Ascending aorta (tissue), 2 donors: Measurements from ENCODE around the gene RFPL4A. TPM values are rescaled to one million over a fixed set of nuclear protein-coding genes. Genes with fewer than 3 reads are reported as not detected.
"Not testable (repeated sequence)": the region's sequence is repeated elsewhere in the genome, so short reads cannot be mapped to it uniquely, and the experiment has no call there.

Experiments used
- DNase-seq, 2 donors: peaks; one replicate each; pipeline ENCODE4 v3.0.0-alpha.2; 2019; ENCODE audit warnings: low spot score in 2 of 2
- H3K27ac ChIP-seq, 2 donors: fragments of 200-600 bp; sonication (generic); one replicate each; pipeline ENCODE4 v1.5.1; 2016 to 2017; ENCODE audit warnings: mild to moderate bottlenecking in 1 of 2
- H3K27me3 ChIP-seq: fragments of 200-600 bp; sonication (generic); one replicate; pipeline ENCODE4 v1.5.1; 2017
- H3K36me3 ChIP-seq, 2 donors: fragments of 200-600 bp; sonication (generic); one replicate each; pipeline ENCODE4 v1.5.1; 2016
- H3K4me1 ChIP-seq, 2 donors: fragments of 200-600 bp; sonication (generic); one replicate each; pipeline ENCODE4 v1.5.1; 2016 to 2017; ENCODE audit warnings: mild to moderate bottlenecking in 1 of 2
- H3K4me3 ChIP-seq, 2 donors: fragments of 200-600 bp; sonication (generic); one replicate each; pipeline ENCODE4 v1.5.1; 2016 to 2017; ENCODE audit warnings: mild to moderate bottlenecking in 1 of 2
- H3K9me3 ChIP-seq, 2 donors: fragments of 200-600 bp; sonication (generic); one replicate each; pipeline ENCODE4 v1.5.1; 2016
- intact Hi-C: fragments of 100-400 bp; cut with DNase I; formaldehyde crosslinking; loops from one replicate; pipeline ENCODE4 v1.15.1; 2023
- total RNA-seq: library from RNA; depleted of rRNA; stranded (reverse); fragments of >200 nt; gene quantifications from one replicate; pipeline ENCODE4 v1.1.0, GENCODE V29; 2016
- TF ChIP-seq, protein P1 (sequence below), 3 experiments: fragments of 200-600 bp in 2 of 3; fragments of 450-650 bp in 1 of 3; sonication (generic) in 2 of 3; IDR thresholded peaks; one replicate each; pipeline ENCODE4 v1.5.1; 2016 to 2019; ENCODE audit warnings: antibody characterized with exemption in 3 of 3, mild to moderate bottlenecking in 1 of 3, moderate library complexity in 1 of 3

The RFPL4A gene
- total RNA-seq, result not detected

- H3K4me1 ChIP-seq, intact Hi-C loops, H3K36me3 ChIP-seq, H3K27me3 ChIP-seq, H3K4me3 ChIP-seq, H3K27ac ChIP-seq, DNase-seq, H3K9me3 ChIP-seq: not testable (repeated sequence)
Measured at GRCh38 chr19:55758797-55759196, at the start of gene RFPL4A. Gene RFPL4A, plus strand, starts transcription at chr19:55759097. Its CDS starts 2,704 bp downstream, at chr19:55761801.

DNA sequence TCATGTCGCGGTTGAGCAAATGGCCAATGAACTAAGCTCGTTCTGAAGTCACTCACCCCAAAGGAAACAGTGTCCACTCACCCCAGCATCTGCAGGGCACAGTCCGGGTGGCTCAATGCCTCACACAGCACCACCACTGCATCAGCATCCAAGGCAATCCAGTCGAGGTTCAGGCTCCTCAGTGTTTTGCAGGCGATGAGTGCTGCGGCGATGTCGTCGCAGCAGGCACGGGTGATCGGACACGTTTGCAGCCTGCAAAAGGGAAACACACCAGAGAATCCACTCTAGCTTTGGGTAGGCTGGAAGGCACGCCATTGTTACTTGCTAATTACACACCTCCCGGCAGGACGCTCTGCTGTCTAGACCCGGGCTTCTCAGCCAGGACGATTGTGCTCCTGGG, 47.2 kb upstream of the RFPL4A start:
- Histone ChIP-seq H3K9me3 (no peaks in the 10 kb centered on the region), H3K36me3 (no peaks in the 10 kb centered on the region), H3K4me3 (no peak overlapping the region), H3K4me1 (no peaks in the 10 kb centered on the region), H3K27me3 (no peaks in the 10 kb centered on the region), H3K27ac (no peak overlapping the region)
- intact Hi-C loops, result no loop called here
- no peak for DNase-seq
- TF ChIP-seq, protein P1, sequence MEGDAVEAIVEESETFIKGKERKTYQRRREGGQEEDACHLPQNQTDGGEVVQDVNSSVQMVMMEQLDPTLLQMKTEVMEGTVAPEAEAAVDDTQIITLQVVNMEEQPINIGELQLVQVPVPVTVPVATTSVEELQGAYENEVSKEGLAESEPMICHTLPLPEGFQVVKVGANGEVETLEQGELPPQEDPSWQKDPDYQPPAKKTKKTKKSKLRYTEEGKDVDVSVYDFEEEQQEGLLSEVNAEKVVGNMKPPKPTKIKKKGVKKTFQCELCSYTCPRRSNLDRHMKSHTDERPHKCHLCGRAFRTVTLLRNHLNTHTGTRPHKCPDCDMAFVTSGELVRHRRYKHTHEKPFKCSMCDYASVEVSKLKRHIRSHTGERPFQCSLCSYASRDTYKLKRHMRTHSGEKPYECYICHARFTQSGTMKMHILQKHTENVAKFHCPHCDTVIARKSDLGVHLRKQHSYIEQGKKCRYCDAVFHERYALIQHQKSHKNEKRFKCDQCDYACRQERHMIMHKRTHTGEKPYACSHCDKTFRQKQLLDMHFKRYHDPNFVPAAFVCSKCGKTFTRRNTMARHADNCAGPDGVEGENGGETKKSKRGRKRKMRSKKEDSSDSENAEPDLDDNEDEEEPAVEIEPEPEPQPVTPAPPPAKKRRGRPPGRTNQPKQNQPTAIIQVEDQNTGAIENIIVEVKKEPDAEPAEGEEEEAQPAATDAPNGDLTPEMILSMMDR (IDR thresholded peaks at IDR 0.05), result no peak

DNA sequence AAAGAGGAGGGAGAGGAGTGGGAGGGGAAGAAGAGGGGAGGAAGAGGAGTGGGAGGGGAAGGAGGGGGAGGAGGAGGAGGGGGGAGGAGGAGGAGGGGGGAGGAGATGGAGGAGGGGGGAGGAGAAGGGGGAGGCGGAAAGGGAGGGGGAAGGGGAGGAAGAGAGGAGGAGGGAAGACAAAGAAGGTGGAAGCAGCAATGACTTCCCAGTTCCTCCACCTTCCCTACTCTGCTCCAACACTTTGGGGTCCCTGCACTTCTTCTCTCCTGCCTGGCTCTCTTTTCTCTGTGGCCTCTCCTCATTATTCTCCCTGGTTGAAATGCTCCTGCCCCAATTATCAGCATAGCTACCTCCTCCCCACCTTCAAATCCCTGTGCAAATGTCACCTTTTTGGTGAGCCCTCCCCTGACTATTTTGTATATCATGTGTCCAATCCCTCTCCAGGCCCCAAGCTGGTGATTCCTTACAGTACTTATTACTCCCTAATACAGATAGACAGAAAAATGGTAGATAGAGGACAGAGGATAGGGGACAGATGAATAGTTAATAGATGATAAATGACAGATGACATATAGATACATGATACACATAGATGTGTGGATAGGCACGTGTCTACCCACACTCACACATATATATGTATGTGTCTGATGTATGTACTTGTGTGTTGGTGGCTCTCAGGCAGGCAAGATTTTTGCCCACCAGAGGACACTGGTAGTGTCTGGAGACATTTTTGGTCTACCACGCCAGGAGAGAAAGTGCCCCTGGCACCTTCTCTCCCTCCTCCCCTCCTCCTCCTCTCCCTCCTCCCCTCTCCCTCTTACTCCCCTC, 45.9 kb upstream of the RFPL4A start:
- TF ChIP-seq, protein P1 (IDR thresholded peaks at IDR 0.05), result no peak
- DNase-seq, result no peak
- Histone ChIP-seq H3K9me3 (no peaks in the 10 kb centered on the region), H3K4me1 (no peaks in the 10 kb centered on the region), H3K27me3 (no peaks in the 10 kb centered on the region), H3K36me3 (no peaks in the 10 kb centered on the region), H3K4me3 (no peak overlapping the region), H3K27ac (no peak overlapping the region)
- intact Hi-C loops, result no loop called here

DNA sequence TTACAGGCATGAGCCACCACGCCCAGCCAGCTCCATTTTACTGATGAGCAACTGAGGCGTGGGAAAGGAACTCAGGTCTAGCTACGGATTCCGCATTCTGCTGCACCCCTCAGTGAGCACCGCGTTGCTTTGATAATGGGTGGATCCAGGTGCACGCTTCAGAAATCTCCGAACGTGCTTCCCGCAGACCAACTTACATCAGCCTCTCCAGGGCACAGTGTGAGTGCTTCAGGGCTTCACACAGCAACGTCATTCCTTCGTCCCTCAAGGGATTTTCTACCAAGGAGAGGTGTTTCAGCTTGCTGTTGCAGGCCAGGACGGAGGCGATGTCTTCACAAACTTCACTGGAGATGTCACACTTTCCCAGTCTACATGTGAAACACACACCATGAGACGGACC, 42.4 kb upstream of the RFPL4A start:
- no peak for DNase-seq
- H3K4me3 ChIP-seq, result no peak overlapping the region
- intact Hi-C loops, result no loop called here
- no peaks in the 10 kb centered on the region for H3K4me1 ChIP-seq
- no peaks in the 10 kb centered on the region for H3K9me3 ChIP-seq
- no peak overlapping the region for H3K27ac ChIP-seq
- H3K36me3 ChIP-seq, result no peaks in the 10 kb centered on the region
- no peaks in the 10 kb centered on the region for H3K27me3 ChIP-seq
- TF ChIP-seq, protein P1 (IDR thresholded peaks at IDR 0.05), result no peak

GRCh38 chr19:55717251-55717650, 41.6 kb upstream of the RFPL4A start:
- Histone ChIP-seq H3K36me3 (no peaks in the 10 kb centered on the region), H3K27ac (no peak overlapping the region), H3K4me3 (no peak overlapping the region), H3K9me3 (no peaks in the 10 kb centered on the region), H3K27me3 (no peaks in the 10 kb centered on the region), H3K4me1 (no peaks in the 10 kb centered on the region)
- intact Hi-C loops, result no loop called here
- no peak for DNase-seq
- TF ChIP-seq, protein P1 (IDR thresholded peaks at IDR 0.05), result no peak

- H3K4me3 ChIP-seq, DNase-seq, intact Hi-C loops, H3K27me3 ChIP-seq, H3K9me3 ChIP-seq, H3K36me3 ChIP-seq, H3K4me1 ChIP-seq, H3K27ac ChIP-seq: not testable (repeated sequence)
Measured at GRCh38 chr19:55717879-55718711, 40.8 kb upstream of the RFPL4A start.
